GM18951 (cell line): Measurements from ENCODE around the gene INSIG2.

Source experiments
- POLR2A ChIP-seq: IDR thresholded peaks from 4 replicates; pipeline ENCODE4 v1.6.1; 2011; ENCODE audit warnings: mild to moderate bottlenecking; ENCODE audit not compliant: insufficient read length, insufficient read depth; ENCODE audit errors: extremely low read depth
- in situ Hi-C: fragments of 300-500 bp; cut with MboI; formaldehyde crosslinking; loops from one replicate; pipeline ENCODE4 v1.12.0; 2022; ENCODE audit warnings: low sequenced_read_pairs, mixed read lengths, inconsistent platforms; ENCODE audit not compliant: unreplicated experiment

Gene INSIG2

GRCh38 chr2:118051826-118052358, 36.4 kb upstream of the INSIG2 start:
- no peak for TF ChIP-seq POLR2A
- in situ Hi-C loops: no loop called here

DNA sequence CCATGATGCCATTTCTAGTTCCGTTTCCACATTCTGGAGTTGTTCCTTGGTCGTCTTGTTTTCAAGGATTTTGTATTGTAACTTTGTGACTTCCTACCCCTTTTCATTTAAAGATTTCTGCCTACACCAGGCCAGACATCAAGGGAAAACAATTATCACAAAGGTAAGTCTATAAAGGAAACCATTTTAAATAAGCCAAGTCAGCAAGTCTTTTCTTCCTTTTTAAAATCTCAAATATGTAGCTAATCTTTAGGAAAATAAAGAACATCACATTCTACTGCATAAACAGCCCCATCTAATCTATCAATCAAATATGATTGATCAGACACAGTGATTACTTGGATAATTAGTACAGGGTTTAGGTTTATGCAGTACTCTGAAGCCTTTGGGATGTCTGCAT, 35.8 kb upstream of the INSIG2 start:
- in situ Hi-C loops: no loop called here

GRCh38 chr2:118053681-118054080, 34.6 kb upstream of the INSIG2 start:
- in situ Hi-C loops: no loop called here
- no peak for TF ChIP-seq POLR2A

More for the DNA sequence above, 35.8 kb upstream of the INSIG2 start:
- TF ChIP-seq POLR2A: no peak

DNA sequence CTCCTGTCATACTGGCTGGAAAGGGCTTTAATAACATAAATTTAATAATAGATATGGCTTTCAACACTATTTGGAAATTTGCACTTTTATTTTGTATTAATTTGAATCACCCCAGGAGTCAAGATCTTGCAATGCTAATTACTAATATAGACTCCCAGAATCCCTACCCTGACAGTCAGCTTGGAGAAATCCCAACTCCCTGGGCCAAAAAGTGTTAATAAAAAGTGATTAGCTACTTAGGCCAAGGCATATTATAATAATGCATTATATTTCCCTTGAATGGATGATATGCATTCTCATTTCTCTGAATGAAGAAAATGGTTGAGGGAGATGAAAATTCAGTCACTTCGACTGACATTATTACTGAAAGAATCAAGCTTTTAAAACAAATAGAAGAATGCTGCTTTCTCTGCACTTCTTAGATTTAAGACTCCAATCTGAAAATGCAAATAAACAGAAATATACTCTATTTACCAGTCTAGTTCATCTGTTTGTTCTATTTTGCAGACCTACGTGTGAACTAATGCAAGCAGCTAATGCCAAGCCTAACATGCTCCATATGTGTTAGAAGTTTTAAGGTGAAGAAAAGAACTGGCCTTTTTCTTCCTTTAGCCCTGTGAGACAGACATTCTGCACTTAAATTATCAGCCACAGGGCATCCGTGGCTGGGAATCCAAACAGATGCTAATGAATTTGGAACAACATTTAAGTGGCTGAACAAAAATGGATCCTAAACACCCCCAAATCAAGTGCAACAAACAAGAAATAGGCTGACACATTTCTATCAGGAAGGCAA, 33.9 kb upstream of the INSIG2 start:
- in situ Hi-C loops: no loop called here

DNA sequence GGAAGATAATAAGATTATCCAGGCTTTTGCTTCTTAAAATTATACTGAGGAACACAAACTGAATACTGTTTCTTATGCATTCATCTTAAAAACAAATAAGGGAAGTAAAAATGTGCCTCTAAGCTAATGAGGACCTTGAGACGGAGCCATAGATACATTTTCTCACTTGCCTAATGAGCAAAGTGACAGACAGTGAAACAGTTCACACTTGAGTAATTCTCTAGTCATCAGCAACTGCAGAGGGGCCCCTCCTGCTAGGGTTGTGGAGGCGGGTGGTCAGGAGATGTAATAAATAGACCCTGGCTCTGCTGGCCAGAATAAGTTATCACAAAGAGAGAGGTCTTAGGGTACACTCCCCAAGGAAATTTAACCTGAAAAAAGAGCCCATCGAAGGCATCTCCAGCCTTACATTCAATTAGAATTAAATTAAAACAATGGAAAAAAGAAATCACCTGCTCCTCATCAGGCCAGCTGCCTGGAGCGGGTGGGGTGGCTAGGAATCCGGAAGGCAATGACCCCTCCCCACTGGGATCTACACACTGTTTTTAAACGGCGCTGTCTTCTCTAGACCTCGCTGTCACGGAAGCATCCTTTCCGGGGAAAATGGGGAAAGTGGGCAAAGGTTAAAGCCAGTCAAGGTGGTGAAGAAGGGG, 32.6 kb upstream of the INSIG2 start:
- in situ Hi-C loops: no loop called here
- no peak for TF ChIP-seq POLR2A

More for the DNA sequence above, 33.9 kb upstream of the INSIG2 start:
- no peak for TF ChIP-seq POLR2A

GRCh38 chr2:118056165-118056534, 32.1 kb upstream of the INSIG2 start:
- no peak for TF ChIP-seq POLR2A
- in situ Hi-C loops: no loop called here

- no peak for TF ChIP-seq POLR2A
- in situ Hi-C loops: no loop called here
Observed at GRCh38 chr2:118056801-118057200, 31.5 kb upstream of the INSIG2 start.

GRCh38 chr2:118058951-118059350, 29.3 kb upstream of the INSIG2 start:
- in situ Hi-C loops: no loop called here
- TF ChIP-seq POLR2A: no peak

GRCh38 chr2:118059919-118060478, 28.3 kb upstream of the INSIG2 start:
- in situ Hi-C loops: no loop called here
- TF ChIP-seq POLR2A: no peak

- TF ChIP-seq POLR2A: no peak
- in situ Hi-C loops: no loop called here
Observed at GRCh38 chr2:118061135-118061955, 26.9 kb upstream of the INSIG2 start.

DNA sequence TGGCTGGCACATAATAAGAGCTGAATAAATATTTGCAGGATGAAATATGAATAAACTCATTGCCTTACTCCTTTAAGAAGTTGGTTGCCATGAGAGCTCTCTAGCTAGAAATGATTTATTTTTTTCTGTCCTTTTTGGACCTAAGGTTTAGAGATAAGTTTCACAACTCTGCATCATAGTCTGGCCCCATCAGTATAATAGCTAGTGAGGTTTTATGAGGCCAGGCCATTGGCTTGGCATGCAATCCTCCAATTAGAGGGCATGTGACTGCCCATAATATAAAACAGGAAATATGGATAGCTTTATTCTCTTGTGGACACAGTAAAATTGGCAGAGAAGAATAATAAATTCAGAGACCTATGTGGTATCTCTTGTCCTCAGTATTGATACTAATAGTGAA, 26.2 kb upstream of the INSIG2 start:
- TF ChIP-seq POLR2A: no peak
- in situ Hi-C loops: no loop called here

DNA sequence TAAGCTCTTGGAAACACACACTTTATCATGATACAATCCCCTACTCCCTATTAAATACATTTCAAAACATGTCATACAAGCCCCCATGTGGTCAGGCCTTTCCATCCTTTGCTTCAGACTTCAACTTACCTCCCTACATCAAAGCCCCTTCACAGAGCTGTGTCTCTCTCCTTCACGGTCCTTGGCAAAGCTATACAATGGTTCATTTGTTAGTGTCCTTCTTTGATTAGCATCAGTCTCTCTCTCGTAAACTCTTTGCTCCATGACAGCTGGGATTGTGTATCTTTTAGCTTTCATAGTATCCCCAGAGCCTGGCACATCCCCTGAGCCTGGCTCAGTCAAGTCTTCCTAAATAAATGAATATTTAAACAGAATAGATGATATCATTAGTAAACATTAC, 25.6 kb upstream of the INSIG2 start:
- in situ Hi-C loops: no loop called here
- no peak for TF ChIP-seq POLR2A
